IMR-90 (cell line): ENCODE measurements around the gene INTS14. TPM values are rescaled to one million over a fixed set of nuclear protein-coding genes. Genes with fewer than 3 reads are reported as not detected.

Source experiments
- ATAC-seq: fragments of 200-7000 bp; cut with Tn5 transposase; 2 replicates; pipeline ENCODE4 v1.9.1; 2020; ENCODE audit warnings: low read depth, mild to moderate bottlenecking, moderate library complexity
- BruUV-seq: library from RNA; stranded (reverse); fragments of 400-500 nt; replicated peaks from 2 replicates; lab custom pipeline; 2021; lab: Mats Ljungman, UMichigan
- CTCF ChIA-PET: fragments of 300-600 bp; formaldehyde crosslinking; extraction: SDS; loops from one replicate; lab custom pipeline; 2021; ENCODE audit warnings: antibody characterized with exemption; lab: Yijun Ruan, JAX
- POLR2A ChIA-PET: fragments of 300-600 bp; sonication (Branson Sonifier 250); formaldehyde crosslinking; loops from one replicate; lab custom pipeline; 2022; ENCODE audit warnings: antibody characterized with exemption; ENCODE audit not compliant: unreplicated experiment; lab: Charles Lee
- DNase-seq: peaks from one replicate; pipeline ENCODE4 v3.0.0; 2013
- H2AFZ ChIP-seq: replicated peaks from 2 replicates; pipeline ENCODE3; 2013; ENCODE audit warnings: low read length, mild to moderate bottlenecking; ENCODE audit not compliant: poor library complexity
- H2AK5ac ChIP-seq: 2 replicates; pipeline ENCODE4 v1.6.1; 2013; ENCODE audit warnings: low read depth, low read length, inconsistent platforms
- H2AK9ac ChIP-seq: replicated peaks from 2 replicates; pipeline ENCODE3; 2013; ENCODE audit warnings: mild to moderate bottlenecking, low read depth, low read length, moderate library complexity; ENCODE audit not compliant: poor library complexity
- H2BK120ac ChIP-seq: 2 replicates; pipeline ENCODE4 v1.6.1; 2013; ENCODE audit warnings: low read depth, low read length, inconsistent platforms
- H2BK15ac ChIP-seq: 3 replicates; pipeline ENCODE4 v1.6.1; 2013; ENCODE audit warnings: low read depth, low read length, inconsistent platforms
- H2BK20ac ChIP-seq: 2 replicates; pipeline ENCODE4 v1.6.1; 2013; ENCODE audit warnings: low read depth, mild to moderate bottlenecking, inconsistent platforms, low read length, moderate library complexity
- H2BK5ac ChIP-seq: 2 replicates; pipeline ENCODE4 v1.6.1; 2013; ENCODE audit warnings: mild to moderate bottlenecking, low read depth, low read length, inconsistent platforms; ENCODE audit not compliant: poor library complexity, severe bottlenecking
- H3K14ac ChIP-seq: replicated peaks from 2 replicates; pipeline ENCODE4 v1.6.1; 2013; ENCODE audit warnings: low read depth, low read length, inconsistent platforms
- H3K18ac ChIP-seq: 2 replicates; pipeline ENCODE4 v1.6.1; 2013; ENCODE audit warnings: low read depth, low read length, control low read depth
- H3K23ac ChIP-seq: 2 replicates; pipeline ENCODE4 v1.6.1; 2013; ENCODE audit warnings: low read depth, low read length, inconsistent platforms
- H3K27ac ChIP-seq: 2 replicates; pipeline ENCODE4 v1.5.1; 2013; ENCODE audit warnings: mild to moderate bottlenecking, control low read depth, low read length; ENCODE audit not compliant: insufficient read depth
- H3K27me3 ChIP-seq: 2 replicates; pipeline ENCODE4 v1.6.1; 2013; ENCODE audit warnings: low read length; ENCODE audit not compliant: control insufficient read depth, insufficient read depth
- H3K36me3 ChIP-seq: 2 replicates; pipeline ENCODE4 v1.6.1; 2013; ENCODE audit warnings: low read length, mixed read lengths; ENCODE audit not compliant: control insufficient read depth, insufficient read depth
- H3K4ac ChIP-seq: 2 replicates; pipeline ENCODE4 v1.6.1; 2013; ENCODE audit warnings: low read depth, low read length, inconsistent platforms
- H3K4me1 ChIP-seq: 2 replicates; pipeline ENCODE4 v1.6.1; 2013; ENCODE audit warnings: low read length, mixed read lengths; ENCODE audit not compliant: control insufficient read depth, insufficient read depth
- H3K4me2 ChIP-seq: 2 replicates; pipeline ENCODE4 v1.6.1; 2013; ENCODE audit warnings: low read depth, mild to moderate bottlenecking, control low read depth, low read length, moderate library complexity
- H3K4me3 ChIP-seq: 2 replicates; pipeline ENCODE4 v1.5.1; 2013; ENCODE audit warnings: low read depth, mild to moderate bottlenecking, control low read depth, low read length, moderate library complexity; ENCODE audit not compliant: insufficient read depth
- H3K56ac ChIP-seq: 2 replicates; pipeline ENCODE4 v1.6.1; 2013; ENCODE audit warnings: low read length, inconsistent platforms; ENCODE audit not compliant: insufficient read depth; ENCODE audit errors: extremely low read depth
- H3K79me1 ChIP-seq, 2 experiments: 2 replicates each; pipeline ENCODE4 v1.6.1; 2013; ENCODE audit warnings: low read length in 2 of 2, inconsistent platforms in 1 of 2, low read depth in 1 of 2
- H3K9ac ChIP-seq: 2 replicates; pipeline ENCODE4 v1.6.1; 2013; ENCODE audit warnings: low read depth, low read length, control low read depth
- H3K9me1 ChIP-seq: 2 replicates; pipeline ENCODE4 v1.6.1; 2013; ENCODE audit warnings: low read length, inconsistent platforms; ENCODE audit not compliant: insufficient read depth
- H3K9me3 ChIP-seq: 2 replicates; pipeline ENCODE4 v1.6.1; 2013; ENCODE audit warnings: low read length; ENCODE audit not compliant: control insufficient read depth, insufficient read depth
- H4K20me1 ChIP-seq: 2 replicates; pipeline ENCODE4 v1.6.1; 2013; ENCODE audit warnings: low read length, inconsistent platforms; ENCODE audit not compliant: insufficient read depth
- H4K5ac ChIP-seq: 2 replicates; pipeline ENCODE4 v1.6.1; 2013; ENCODE audit warnings: mild to moderate bottlenecking, low read depth, low read length, control low read depth
- H4K8ac ChIP-seq, 2 experiments: 2 replicates each; pipeline ENCODE4 v1.6.1; 2013; ENCODE audit warnings: low read depth in 2 of 2, low read length in 2 of 2, control low read depth in 1 of 2, inconsistent platforms in 1 of 2
- H4K91ac ChIP-seq: 2 replicates; pipeline ENCODE4 v1.6.1; 2013; ENCODE audit warnings: low read depth, low read length, inconsistent platforms; ENCODE audit not compliant: insufficient read depth
- BHLHE40 ChIP-seq: fragments of 150-350 bp; IDR thresholded peaks from 2 replicates; pipeline ENCODE4 v1.6.1; 2016; ENCODE audit warnings: mild to moderate bottlenecking, low read depth, low read length
- CEBPB ChIP-seq: IDR thresholded peaks from 2 replicates; pipeline ENCODE4 v1.6.1; 2012; ENCODE audit warnings: low read depth, low read length, improper control_type of control experiment
- CTCF ChIP-seq: conservative IDR thresholded peaks from 2 replicates; pipeline ENCODE4 v1.5.1; 2012; ENCODE audit warnings: mild to moderate bottlenecking, low read depth, low read length, improper control_type of control experiment
- ELK1 ChIP-seq: fragments of 150-350 bp; IDR thresholded peaks from 2 replicates; pipeline ENCODE4 v1.6.1; 2016; ENCODE audit warnings: low read depth, mild to moderate bottlenecking, low read length, moderate library complexity, borderline replicate concordance
- FOS ChIP-seq: fragments of 150-350 bp; IDR thresholded peaks from 2 replicates; pipeline ENCODE4 v1.6.1; 2016; ENCODE audit warnings: low read depth, low read length
- MAFK ChIP-seq: IDR thresholded peaks from 2 replicates; pipeline ENCODE4 v1.6.1; 2012; ENCODE audit warnings: low read depth, low read length, improper control_type of control experiment
- MAZ ChIP-seq: IDR thresholded peaks from 2 replicates; pipeline ENCODE4 v1.6.1; 2012; ENCODE audit warnings: low read depth, mild to moderate bottlenecking, low read length, improper control_type of control experiment, moderate library complexity, borderline replicate concordance
- MXI1 ChIP-seq: IDR thresholded peaks from 2 replicates; pipeline ENCODE4 v1.6.1; 2012; ENCODE audit warnings: low read depth, mild to moderate bottlenecking, low read length, moderate library complexity, borderline replicate concordance
- NFE2L2 ChIP-seq: fragments of 150-350 bp; IDR thresholded peaks from 2 replicates; pipeline ENCODE4 v1.6.1; 2016; ENCODE audit warnings: low read depth, mild to moderate bottlenecking, low read length
- POLR2A ChIP-seq: IDR thresholded peaks from 2 replicates; pipeline ENCODE4 v1.6.1; 2012; ENCODE audit warnings: mild to moderate bottlenecking, low read depth, low read length
- RAD21 ChIP-seq: IDR thresholded peaks from 2 replicates; pipeline ENCODE4 v1.6.1; 2012; ENCODE audit warnings: low read length, improper control_type of control experiment
- RCOR1 ChIP-seq: IDR thresholded peaks from 2 replicates; pipeline ENCODE4 v1.6.1; 2012; ENCODE audit warnings: mild to moderate bottlenecking, low read length, improper control_type of control experiment; ENCODE audit not compliant: insufficient replicate concordance
- RFX5 ChIP-seq: IDR thresholded peaks from 2 replicates; pipeline ENCODE4 v1.8.0; 2012; ENCODE audit warnings: low read depth, mild to moderate bottlenecking, low read length, moderate library complexity
- SMC3 ChIP-seq: fragments of 150-350 bp; IDR thresholded peaks from 2 replicates; pipeline ENCODE4 v1.6.1; 2016; ENCODE audit warnings: low read depth, mild to moderate bottlenecking, antibody characterized with exemption, low read length, moderate library complexity
- USF2 ChIP-seq: fragments of 150-350 bp; IDR thresholded peaks from 2 replicates; pipeline ENCODE4 v1.6.1; 2017; ENCODE audit warnings: mild to moderate bottlenecking, antibody characterized with exemption, low read length, low read depth
- WGBS, 2 experiments: methylation state at CpG; one replicate each; pipeline versions ENCODE4 v1.1.5 to v1.1.7; 2013; ENCODE audit warnings: missing lambda C conversion rate in 2 of 2; ENCODE audit not compliant: insufficient read length in 1 of 2; ENCODE audit errors: extremely low coverage in 2 of 2; 5-methylcytosine and 5-hydroxymethylcytosine counted together
- dilution Hi-C: fragments of 300-500 bp; cut with HindIII; formaldehyde crosslinking; loops from one replicate; pipeline ENCODE4 v1.14.3; 2018; ENCODE audit warnings: low sequenced_read_pairs; ENCODE audit not compliant: unreplicated experiment
- in situ Hi-C: fragments of 300-500 bp; cut with MboI; formaldehyde crosslinking; loops from 3 replicates; pipeline ENCODE4 v1.14.3; 2019; ENCODE audit warnings: low sequenced_read_pairs, inconsistent platforms, mixed read lengths
- intact Hi-C: fragments of 100-400 bp; cut with micrococcal nuclease; formaldehyde crosslinking; loops from 2 replicates; pipeline ENCODE4 v1.10.0; 2022
- polyA plus RNA-seq, 3 experiments: library from polyadenylated mRNA; depleted of rRNA; stranded (reverse); fragments of >200 nt; gene quantifications; 2 replicates each; pipeline ENCODE4 v1.2.3, GENCODE V29; 2012; ENCODE audit warnings: low replicate concordance in 1 of 3
- total RNA-seq: library from RNA; depleted of rRNA; stranded (reverse); fragments of >200 nt; gene quantifications from 2 replicates; pipeline ENCODE4 v1.2.3, GENCODE V29; 2012

Gene INTS14
- total and polyA plus RNA-seq, 2 of the 4 experiments (the other 2 are of a cell fraction), result 22.9 to 39.5 TPM

GRCh38 chr15:65655026-65655425 is 44.1 kb upstream of the INTS14 start:
- no peak overlapping the region for H3K4me2 ChIP-seq
- CTCF ChIA-PET, result no interaction called here
- TF ChIP-seq NFE2L2 (no peak), BHLHE40 (no peak), RCOR1 (no peak), POLR2A (no peak), SMC3 (no peak), RAD21 (no peak), FOS (no peak), CEBPB (no peak), USF2 (no peak), MAFK (no peak), ELK1 (no peak), MAZ (no peak), MXI1 (no peak), CTCF (no peak), RFX5 (no peak)
- no peak overlapping the region for H4K8ac ChIP-seq
- H3K36me3 ChIP-seq, result peaks cover 13% of the 10 kb centered on the region
- H3K18ac ChIP-seq, result no peak overlapping the region
- H3K4me3 ChIP-seq, result no peak overlapping the region
- intact Hi-C loops, result no loop called here
- ATAC-seq (peak; percentile 25; the same call in 1 of the 2 replicates), DNase-seq (peak; percentile 13)
- BruUV-seq, result TSS peak; percentile 58
- no peak overlapping the region for H3K27ac ChIP-seq
- H3K4me1 ChIP-seq, result peaks cover 17% of the 10 kb centered on the region
- no peaks in the 10 kb centered on the region for H3K79me1 ChIP-seq
- no peaks in the 10 kb centered on the region for H3K9me3 ChIP-seq
- dilution Hi-C loops, result no loop called here
- H2BK5ac ChIP-seq, result no peak overlapping the region
- H2AK5ac ChIP-seq, result no peak overlapping the region
- WGBS, 2 experiments, result no CpG with 5 or more reads among the region's 1 CpG
- peaks cover 17% of the 10 kb centered on the region for H3K9me1 ChIP-seq
- no peak overlapping the region for H2AK9ac ChIP-seq
- no peak overlapping the region for H4K91ac ChIP-seq
- H3K56ac ChIP-seq, result no peak overlapping the region
- 0 out of 2 replicates have a peak overlapping the region, but pooled peaks have one; percentile 60 for H3K14ac ChIP-seq
- H3K9ac ChIP-seq, result no peak overlapping the region
- no peak overlapping the region for H3K23ac ChIP-seq
- no peak overlapping the region for H4K5ac ChIP-seq
- in situ Hi-C loops, result no loop called here
- H4K20me1 ChIP-seq, result no peaks in the 10 kb centered on the region
- H2AFZ ChIP-seq, result no peak overlapping the region
- no peak overlapping the region for H2BK20ac ChIP-seq
- H3K4ac ChIP-seq, result no peak overlapping the region
- POLR2A ChIA-PET, result no interaction called here
- no peak overlapping the region for H2BK15ac ChIP-seq
- no peak overlapping the region for H2BK120ac ChIP-seq
- no peaks in the 10 kb centered on the region for H3K27me3 ChIP-seq
